CD4-positive, alpha-beta T cell (primary cell): ENCODE results near the gene PGM5. TPM values are rescaled to one million over a fixed set of nuclear protein-coding genes. Genes with fewer than 3 reads are reported as not detected.

Experiments
- ATAC-seq: fragments of 200-7000 bp; cut with Tn5 transposase; one replicate; pipeline ENCODE4 v1.10.0; 2022; ENCODE audit warnings: mild to moderate bottlenecking; ENCODE audit not compliant: poor library complexity
- CTCF ChIA-PET: fragments of 350-600 bp; sonication (Branson Sonifier 250); formaldehyde crosslinking; loops from one replicate; lab custom pipeline; 2021; ENCODE audit warnings: antibody characterized with exemption, inconsistent platforms; lab: Charles Lee
- POLR2A ChIA-PET: fragments of 350-600 bp; sonication (Branson Sonifier 250); formaldehyde crosslinking; loops from one replicate; lab custom pipeline; 2021; ENCODE audit warnings: antibody characterized with exemption, inconsistent platforms; lab: Charles Lee
- DNase-seq, 14 experiments: peaks; one replicate each; pipeline ENCODE4 v3.0.0-alpha.2; 2013 to 2020; ENCODE audit warnings: mixed read lengths in 2 of 14
- H3K27ac ChIP-seq, 2 donors: one replicate each; pipeline versions ENCODE4 v1.5.1 to v1.7.0; 2013; ENCODE audit warnings: low read length in 2 of 2, low read depth in 1 of 2, mild to moderate bottlenecking in 1 of 2
- H3K27me3 ChIP-seq, 2 experiments: 1 replicate in 1 of 2; 2 replicates in 1 of 2; pipeline versions ENCODE4 v1.6.1 to v1.7.0; 2013; ENCODE audit warnings: low read length in 2 of 2, control low read depth in 1 of 2, mild to moderate bottlenecking in 1 of 2, moderate library complexity in 1 of 2; ENCODE audit not compliant: insufficient read depth in 2 of 2, control insufficient read depth in 1 of 2
- H3K36me3 ChIP-seq: one replicate; pipeline ENCODE4 v1.6.1; 2013; ENCODE audit warnings: low read length, control low read depth; ENCODE audit not compliant: insufficient read depth
- H3K4me1 ChIP-seq: one replicate; pipeline ENCODE4 v1.6.1; 2013; ENCODE audit warnings: low read length, control low read depth; ENCODE audit not compliant: insufficient read depth
- H3K4me3 ChIP-seq: one replicate; pipeline ENCODE4 v1.5.1; 2013; ENCODE audit warnings: mild to moderate bottlenecking, low read length, moderate library complexity
- H3K9me3 ChIP-seq, 2 experiments: 1 replicate in 1 of 2; 2 replicates in 1 of 2; pipeline versions ENCODE4 v1.6.1 to v1.7.0; 2013; ENCODE audit warnings: low read length in 2 of 2, mild to moderate bottlenecking in 2 of 2, control low read depth in 1 of 2, moderate library complexity in 1 of 2; ENCODE audit not compliant: control insufficient read depth in 1 of 2, insufficient read depth in 1 of 2
- H3K27ac Mint-ChIP-seq: one replicate; pipeline ENCODE4 v1.8.0; 2020; ENCODE audit warnings: mixed read lengths
- H3K27me3 Mint-ChIP-seq: one replicate; pipeline ENCODE4 v1.8.0; 2021; ENCODE audit warnings: mixed read lengths
- H3K36me3 Mint-ChIP-seq: one replicate; pipeline ENCODE4 v1.8.0; 2021; ENCODE audit warnings: low read depth, mixed read lengths
- H3K4me1 Mint-ChIP-seq: one replicate; pipeline ENCODE4 v1.8.0; 2021; ENCODE audit warnings: low read depth, mixed read lengths
- H3K4me3 Mint-ChIP-seq: one replicate; pipeline ENCODE4 v1.8.0; 2020; ENCODE audit warnings: mild to moderate bottlenecking, mixed read lengths
- H3K9me3 Mint-ChIP-seq: one replicate; pipeline ENCODE4 v1.8.0; 2020; ENCODE audit warnings: mixed read lengths
- CTCF ChIP-seq: fragments of 200-600 bp; IDR thresholded peaks from one replicate; pipeline ENCODE4 v1.8.0; 2022; ENCODE audit warnings: antibody characterized with exemption, mild to moderate bottlenecking
- intact Hi-C, 2 experiments: fragments of 100-400 bp; cut with DNase I in 1 of 2; cut with micrococcal nuclease in 1 of 2; formaldehyde crosslinking; loops; one replicate each; pipeline versions ENCODE4 v1.15.1 to v1.9.0; 2023 to 2025; cut with DNase I, micrococcal nuclease
- total RNA-seq, 174 experiments: library from RNA in 2 of 174; stranded (reverse) in 2 of 174; gene quantifications; one replicate each; pipeline ENCODE4 v1.2.3 and lab custom pipeline; 2021 to 2026

Gene PGM5
- total RNA-seq, 2 experiments from 2014 or later = not detected

DNA sequence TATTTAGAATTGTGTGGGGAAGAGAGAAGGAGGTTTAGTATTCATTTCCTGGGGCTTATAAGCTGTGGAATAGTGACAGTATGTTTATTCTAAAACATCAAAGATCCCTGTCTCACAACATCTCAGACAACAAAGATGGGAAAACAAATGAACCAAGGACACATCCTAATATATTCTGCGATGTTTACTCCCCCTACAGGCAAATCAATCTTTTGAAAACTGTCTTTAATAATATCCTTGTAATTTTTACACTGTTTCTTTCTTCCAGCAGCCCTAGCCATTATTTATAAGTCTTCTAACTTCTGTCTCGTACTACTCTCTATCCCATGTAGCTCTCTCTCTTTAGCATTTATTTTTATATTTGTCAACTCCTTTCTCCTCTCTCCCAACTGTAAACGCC, 217.7 kb downstream of the PGM5 start:
- Histone ChIP-seq H3K9me3 (no peaks in the 10 kb centered on the region), H3K4me3 (no peak overlapping the region), H3K27ac (no peak overlapping the region), H3K36me3 (no peaks in the 10 kb centered on the region), H3K4me1 (no peaks in the 10 kb centered on the region), H3K27me3 (no peaks in the 10 kb centered on the region)
- DNase-seq = no peak
- no peak overlapping the region for H3K4me3 Mint-ChIP-seq
- intact Hi-C loops = no loop called here
- no peaks in the 10 kb centered on the region for H3K36me3 Mint-ChIP-seq
- no peaks in the 10 kb centered on the region for H3K4me1 Mint-ChIP-seq
- H3K27ac Mint-ChIP-seq = no peak overlapping the region
- ChIA-PET CTCF (no interaction called here), POLR2A (no interaction called here)
- TF ChIP-seq CTCF = no peak
- no peaks in the 10 kb centered on the region for H3K9me3 Mint-ChIP-seq
- ATAC-seq = no peak
- H3K27me3 Mint-ChIP-seq = peaks cover 39% of the 10 kb centered on the region

DNA sequence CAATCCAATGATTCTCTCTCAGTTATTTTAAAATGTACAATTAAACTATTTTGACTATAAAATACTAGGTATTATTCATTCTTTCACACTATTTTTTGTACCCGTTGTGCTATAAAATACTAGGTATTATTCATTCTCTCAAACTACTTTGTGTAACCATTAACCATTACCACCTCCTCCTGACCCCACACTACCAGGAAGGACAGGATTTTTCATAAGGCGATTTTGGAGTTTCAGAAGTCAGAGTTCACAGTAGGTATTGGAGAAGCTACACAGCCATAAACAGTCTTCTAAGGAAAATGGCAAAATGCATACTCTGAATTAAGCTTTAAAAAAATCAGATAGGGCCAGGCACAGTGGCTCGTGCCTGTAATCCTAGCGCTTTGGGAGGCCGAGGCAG, 219.4 kb downstream of the PGM5 start:
- H3K4me1 ChIP-seq = no peaks in the 10 kb centered on the region
- intact Hi-C loops = no loop called here
- POLR2A ChIA-PET = no interaction called here
- DNase-seq = no peak
- H3K36me3 ChIP-seq = no peaks in the 10 kb centered on the region
- Mint-ChIP-seq H3K9me3 (no peaks in the 10 kb centered on the region), H3K36me3 (no peaks in the 10 kb centered on the region), H3K4me1 (no peaks in the 10 kb centered on the region), H3K27me3 (peaks cover 25% of the 10 kb centered on the region), H3K4me3 (no peak overlapping the region), H3K27ac (no peak overlapping the region)
- CTCF ChIA-PET = no interaction called here
- no peak for TF ChIP-seq CTCF
- no peaks in the 10 kb centered on the region for H3K27me3 ChIP-seq
- H3K27ac ChIP-seq = no peak overlapping the region
- H3K4me3 ChIP-seq = no peak overlapping the region
- no peaks in the 10 kb centered on the region for H3K9me3 ChIP-seq
- no peak for ATAC-seq

DNA sequence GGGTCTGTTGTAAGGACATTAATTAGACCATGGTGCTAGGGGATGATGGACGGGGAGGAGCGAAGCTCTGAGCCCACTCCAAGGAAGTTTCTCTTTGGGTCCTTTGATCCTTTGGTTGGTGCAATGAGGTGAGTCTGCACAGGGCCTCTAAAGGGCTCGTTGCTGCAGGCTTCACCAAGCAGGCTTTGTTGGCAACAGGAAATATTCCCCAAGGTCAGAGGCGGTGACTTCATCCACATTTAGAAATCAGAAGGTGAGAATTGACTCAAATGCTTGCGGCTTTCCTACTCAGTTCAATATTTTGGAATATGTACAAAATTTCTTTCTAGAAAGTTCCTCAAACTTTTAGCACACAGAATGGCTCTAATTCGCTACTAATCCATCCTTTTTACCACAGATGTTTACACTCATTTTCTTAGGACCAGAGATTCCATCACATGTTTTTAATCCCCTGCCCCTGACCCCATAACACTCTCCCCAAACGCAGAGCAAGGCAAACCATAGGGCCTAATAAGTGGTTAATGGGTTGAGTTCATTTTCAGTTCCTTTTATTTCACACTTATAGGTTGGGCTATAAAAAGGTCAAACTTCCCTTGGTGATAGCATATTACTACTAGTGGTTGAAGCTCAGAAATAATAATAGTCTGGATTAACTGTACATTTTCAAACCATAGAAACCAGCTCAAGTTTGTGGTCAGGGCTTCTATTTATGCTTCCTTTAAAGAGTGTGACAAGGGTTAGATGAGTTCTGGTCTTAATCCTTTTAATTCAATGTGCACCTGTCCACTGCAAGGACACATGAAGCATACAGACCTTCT, 221.6 kb downstream of the PGM5 start:
- CTCF ChIA-PET = no interaction called here
- no peaks in the 10 kb centered on the region for H3K36me3 Mint-ChIP-seq
- DNase-seq = no peak
- no peaks in the 10 kb centered on the region for H3K36me3 ChIP-seq
- H3K9me3 Mint-ChIP-seq = no peaks in the 10 kb centered on the region
- peaks cover 17% of the 10 kb centered on the region for H3K27me3 Mint-ChIP-seq
- no peak overlapping the region for H3K4me3 Mint-ChIP-seq
- H3K27me3 ChIP-seq = no peaks in the 10 kb centered on the region
- no peak overlapping the region for H3K4me3 ChIP-seq
- intact Hi-C loops = no loop called here
- H3K4me1 Mint-ChIP-seq = no peaks in the 10 kb centered on the region
- no peak for ATAC-seq
- H3K27ac Mint-ChIP-seq = no peak overlapping the region
- no peaks in the 10 kb centered on the region for H3K9me3 ChIP-seq
- POLR2A ChIA-PET = no interaction called here
- H3K27ac ChIP-seq = no peak overlapping the region
- H3K4me1 ChIP-seq = no peaks in the 10 kb centered on the region
- TF ChIP-seq CTCF = no peak

Other genes with a start within 250 kb of the PGM5 start
- gene ZNG1C, start 114.6 kb upstream of the PGM5 start, total RNA-seq = 10 to 100 TPM; 27.6 to 29.7 TPM
- not detected for gene FOXD4L3, start 53.7 kb upstream of the PGM5 start, total RNA-seq
- gene TMEM252, start 184.3 kb downstream of the PGM5 start, total RNA-seq = not detected